ENCODE measurements around the gene FCRLB.
"Not testable (repeated sequence)": the region's sequence is repeated elsewhere in the genome, so short reads cannot be mapped to it uniquely, and the experiment has no call there.

The FCRLB gene

GRCh38 chr1:161743231-161743630 lies 21.9 kb downstream of the FCRLB start:
- DNase-seq = no peak

GRCh38 chr1:161747801-161748200 lies 26.5 kb downstream of the FCRLB start:
- no peak for DNase-seq

GRCh38 chr1:161749509-161750407 lies 28.4 kb downstream of the FCRLB start, which contains the start of gene DUSP12:
Gene DUSP12 (plus strand): TSS chr1:161749786. CDS start chr1:161749802, 16 bp downstream.
- peak; percentile 91 for DNase-seq

DNA sequence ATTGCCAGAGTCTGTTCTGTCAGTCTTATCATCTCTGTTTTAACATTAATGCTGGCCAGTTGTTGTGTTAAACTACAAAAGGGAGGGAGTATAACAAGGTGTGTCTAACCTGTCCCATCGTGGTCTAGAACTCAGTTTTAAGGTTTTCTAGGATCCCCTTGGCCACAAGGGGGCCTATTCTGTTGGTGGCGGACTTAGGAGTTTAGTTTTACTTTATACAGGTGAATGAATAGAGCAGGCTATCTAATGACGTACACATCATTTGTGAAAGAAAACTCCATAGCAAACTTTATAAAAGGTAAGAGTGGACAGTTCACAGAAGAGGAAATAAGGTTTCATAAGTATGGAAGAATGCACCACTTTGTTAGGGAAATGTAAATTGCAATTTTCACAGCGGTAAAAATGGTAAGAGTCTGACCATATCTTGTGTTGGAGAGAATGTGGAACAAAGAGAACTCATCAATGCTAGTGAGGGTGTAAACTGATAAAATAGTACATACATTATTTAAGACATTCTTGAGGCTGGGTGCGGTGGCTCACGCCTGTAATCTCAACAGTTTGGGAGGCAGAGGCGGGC lies 42.3 kb downstream of the FCRLB start:
- peak; percentile 47 for DNase-seq

DNA sequence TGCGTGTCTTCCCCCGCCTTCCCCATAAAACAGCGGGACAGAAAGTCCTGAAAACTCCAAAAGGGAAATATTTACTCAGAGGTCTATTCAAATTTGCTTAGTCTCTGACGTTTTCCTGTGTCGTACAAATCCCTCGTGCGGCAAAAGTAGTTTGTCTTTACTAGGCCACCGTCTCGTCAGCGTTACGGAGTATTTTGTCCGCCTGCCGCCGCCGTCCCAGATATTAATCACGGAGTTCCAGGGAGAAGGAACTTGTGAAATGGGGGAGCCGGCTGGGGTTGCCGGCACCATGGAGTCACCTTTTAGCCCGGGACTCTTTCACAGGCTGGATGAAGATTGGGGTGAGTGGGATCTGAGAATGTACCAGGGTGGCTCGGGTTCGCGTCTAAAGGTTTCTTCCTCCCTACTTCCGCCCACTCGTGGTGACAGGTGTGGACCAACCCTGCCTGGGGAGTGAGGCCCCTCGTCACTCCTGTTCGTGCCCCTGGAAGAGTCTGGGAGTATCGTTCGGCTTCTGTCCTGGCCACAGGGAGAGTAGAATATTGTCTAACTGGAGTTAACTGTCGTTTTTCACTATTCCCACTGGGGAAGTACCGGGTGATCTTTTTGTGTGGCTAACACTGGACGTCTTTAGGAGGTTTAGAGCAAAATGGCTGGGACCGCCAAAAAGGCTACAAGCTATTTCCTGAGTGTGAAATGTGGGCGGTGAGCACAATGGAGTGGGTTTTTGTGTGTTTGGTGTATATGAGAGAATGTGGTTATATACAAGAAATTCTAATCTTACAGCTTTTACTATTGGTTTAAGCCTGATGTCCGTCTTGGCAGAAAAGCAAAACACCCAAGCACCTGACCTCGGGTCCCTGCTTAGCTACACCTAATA lies 45.0 kb downstream of the FCRLB start, which contains the start of gene ATF6:
Gene ATF6, plus strand, starts transcription at position 219 of the 880 bp plus-strand sequence. Its CDS starts 41 bp downstream, at position 260.
- DNase-seq = peak; percentile 86

- DNase-seq = no peak
Observed at GRCh38 chr1:161768461-161768860, 47.1 kb downstream of the FCRLB start.

GRCh38 chr1:161768986-161769672 lies 47.8 kb downstream of the FCRLB start:
- no peak for DNase-seq

- not testable (repeated sequence) for DNase-seq
Observed at GRCh38 chr1:161769673-161770045, 48.3 kb downstream of the FCRLB start.

GRCh38 chr1:161770250-161770649 lies 48.9 kb downstream of the FCRLB start:
- no peak for DNase-seq

- no peak for DNase-seq
Observed at GRCh38 chr1:161771161-161771560, 49.8 kb downstream of the FCRLB start.

DNA sequence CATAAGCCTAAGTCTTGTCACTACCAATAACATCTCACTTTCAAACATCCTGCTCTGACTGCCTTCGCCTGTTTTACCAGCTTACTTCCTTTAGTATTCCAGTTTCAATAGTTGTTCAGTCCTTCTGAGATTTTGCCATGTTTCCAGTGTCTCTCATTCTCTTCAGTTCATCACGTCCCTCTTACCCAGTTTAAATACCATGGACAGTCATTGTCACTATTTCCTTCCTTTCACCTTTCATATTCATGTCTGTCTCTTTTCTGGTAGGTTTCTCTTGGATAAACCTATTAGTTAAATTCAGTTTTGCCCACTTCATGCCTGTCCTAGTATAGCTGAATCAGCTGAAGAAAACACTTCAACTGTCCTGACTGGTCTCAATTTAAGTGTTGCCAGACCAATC lies 50.6 kb downstream of the FCRLB start:
- DNase-seq = no peak

DNA sequence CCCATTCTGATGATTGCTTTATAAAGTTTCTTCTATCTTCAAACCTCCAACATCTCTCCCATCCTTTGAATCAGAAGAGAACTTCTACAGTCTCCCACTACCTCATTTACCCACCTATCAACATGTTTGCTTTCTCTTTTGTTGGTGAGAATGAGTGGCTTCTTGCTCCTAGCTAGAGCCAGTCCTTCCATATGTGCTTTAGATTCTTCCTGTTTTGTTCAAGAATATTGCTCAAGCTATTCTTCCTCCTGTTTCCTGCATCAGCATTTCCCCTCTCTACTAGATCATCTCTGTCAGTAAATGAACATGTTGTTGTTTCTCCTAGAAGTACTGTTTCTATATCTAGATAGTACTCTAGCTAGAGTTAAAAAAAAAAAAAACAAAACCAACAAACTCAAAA lies 51.1 kb downstream of the FCRLB start:
- DNase-seq = no peak

DNA sequence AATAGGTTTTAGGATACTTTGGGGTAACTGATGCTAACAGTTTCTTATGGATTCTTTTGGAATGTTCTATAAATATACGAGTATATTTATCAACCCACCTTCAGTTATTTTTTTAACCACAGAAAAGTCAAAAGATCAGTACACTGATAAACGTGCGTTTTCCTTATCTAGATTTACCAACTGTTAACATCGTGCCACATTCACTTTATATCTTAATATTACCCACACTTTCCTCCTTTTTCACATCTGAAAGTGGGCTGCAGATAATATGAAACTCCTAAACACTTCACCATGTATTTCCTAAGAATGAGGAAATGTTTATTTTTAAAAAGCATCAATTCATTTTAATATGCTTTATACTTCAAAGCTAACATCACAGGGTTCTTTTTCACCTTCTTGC lies 52.4 kb downstream of the FCRLB start:
- DNase-seq = no peak

DNA sequence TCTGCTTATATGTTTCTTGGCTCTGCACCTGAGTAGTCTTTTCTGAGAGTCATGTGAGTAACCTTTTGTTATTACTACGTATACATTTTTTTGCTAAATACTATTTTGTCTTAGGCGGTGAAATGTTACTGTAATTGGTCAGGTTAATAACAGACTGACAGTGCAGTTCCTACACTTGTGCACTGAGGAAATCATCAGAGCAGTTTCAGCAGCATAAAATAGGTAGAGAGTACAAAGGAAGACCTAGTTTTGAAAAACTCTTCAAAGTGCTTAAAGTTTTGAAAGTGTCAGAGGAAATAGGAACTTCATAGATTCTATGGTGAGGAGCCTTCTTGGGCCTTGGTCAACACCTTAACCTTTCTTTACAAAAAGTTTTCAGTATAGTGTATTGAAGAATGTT lies 55.9 kb downstream of the FCRLB start:
- no peak for DNase-seq
